HFF-Myc (cell line): ENCODE measurements around the gene NFE2.
"Not testable (repeated sequence)": the region's sequence is repeated elsewhere in the genome, so short reads cannot be mapped to it uniquely, and the experiment has no call there.

Experiments
- DNase-seq: peaks from one replicate; pipeline ENCODE4 v3.0.0-alpha.2; 2011; ENCODE audit warnings: low read depth; ENCODE audit errors: extremely low read depth
- H3K4me3 ChIP-seq: replicated peaks from 2 replicates; pipeline ENCODE4 v1.5.1; 2011; ENCODE audit warnings: low read depth, mild to moderate bottlenecking, control low read depth, low read length
- CTCF ChIP-seq: IDR thresholded peaks from 2 replicates; pipeline ENCODE4 v1.5.1; 2012; ENCODE audit warnings: mild to moderate bottlenecking, low read depth, low read length, control low read depth; ENCODE audit errors: missing control alignments

The NFE2 gene

GRCh38 chr12:54328595-54329337 is 28.0 kb upstream of the NFE2 start:
- DNase-seq: no peak
- TF ChIP-seq CTCF: no peak
- no peak overlapping the region for H3K4me3 ChIP-seq

- H3K4me3 ChIP-seq: peak overlapping the region; percentile 94
- not testable (repeated sequence) for DNase-seq
These were observed 24.8 kb upstream of the NFE2 start for GRCh38 chr12:54325442-54326109.

GRCh38 chr12:54324617-54325441 is 24.0 kb upstream of the NFE2 start, which contains the start of gene COPZ1:
COPZ1 (plus strand) TSS chr12:54325131; CDS start chr12:54325164, 33 bp downstream.
- peak; percentile 75 for TF ChIP-seq CTCF
- peak within 1 kb of the TSS; percentile 94 for H3K4me3 ChIP-seq
- peak; percentile 100 for DNase-seq

GRCh38 chr12:54321363-54321762 is 20.5 kb upstream of the NFE2 start:
- DNase-seq: no peak
- H3K4me3 ChIP-seq: no peak overlapping the region
- no peak for TF ChIP-seq CTCF

GRCh38 chr12:54312309-54312708 is 11.5 kb upstream of the NFE2 start:
- not testable (repeated sequence) for H3K4me3 ChIP-seq, DNase-seq

- TF ChIP-seq CTCF: no peak
- no peak overlapping the region for H3K4me3 ChIP-seq
These were observed 10.2 kb upstream of the NFE2 start for GRCh38 chr12:54311051-54311450.

GRCh38 chr12:54306925-54307741 is 6.3 kb upstream of the NFE2 start:
- no peak for TF ChIP-seq CTCF
- no peak overlapping the region for H3K4me3 ChIP-seq
- no peak for DNase-seq

More at GRCh38 chr12:54311051-54311450, 10.2 kb upstream of the NFE2 start:
- no peak for DNase-seq
